CD4-positive, alpha-beta T cell treated with Interleukin-15 for 4 hours (primary cell): ENCODE results near the gene MARF1.
"Not testable (repeated sequence)": the region's sequence is repeated elsewhere in the genome, so short reads cannot be mapped to it uniquely, and the experiment has no call there.

ENCODE experiments used
- DNase-seq: peaks from one replicate; pipeline ENCODE4 v3.0.0-alpha.2; 2020; ENCODE audit warnings: low spot score

The MARF1 gene

DNA sequence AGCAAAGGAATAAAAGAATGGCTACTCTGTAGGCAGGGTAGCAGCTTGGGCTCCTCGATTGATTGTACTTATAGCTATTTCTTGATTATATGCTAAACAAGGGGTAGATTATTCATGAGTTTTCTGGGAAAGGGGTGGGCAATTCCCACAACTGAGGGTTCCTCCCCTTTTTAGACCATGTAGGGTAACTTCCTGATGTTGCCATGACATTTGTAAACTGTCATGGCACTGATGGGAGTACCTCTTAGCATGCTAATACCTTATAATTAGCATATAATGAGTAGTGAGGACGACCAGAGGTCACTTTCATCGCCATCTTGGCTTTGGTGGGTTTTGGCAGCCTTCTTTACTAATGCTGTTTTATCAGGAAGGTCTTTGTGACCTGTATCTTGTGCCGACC lies 72.3 kb downstream of the MARF1 start:
- DNase-seq = not testable (repeated sequence)

DNA sequence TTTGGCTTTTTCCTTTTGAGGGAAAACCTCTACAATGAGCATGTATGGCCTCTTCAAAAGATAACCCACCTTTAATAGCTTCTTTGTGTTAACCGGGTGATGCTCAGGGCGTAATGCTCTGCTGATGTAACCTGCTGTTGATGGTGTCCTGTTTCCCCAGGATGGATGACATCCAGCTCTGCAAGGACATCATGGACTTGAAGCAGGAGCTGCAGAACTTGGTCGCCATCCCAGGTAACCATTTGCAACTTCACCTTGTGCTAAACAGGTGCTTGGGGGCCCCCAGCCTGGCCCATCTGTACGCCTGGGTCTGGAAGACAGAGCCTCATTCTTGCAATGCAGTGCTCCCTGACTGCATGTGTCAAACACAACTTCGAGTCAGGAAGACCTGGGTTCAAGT lies 75.1 kb downstream of the MARF1 start:
- no peak for DNase-seq

DNA sequence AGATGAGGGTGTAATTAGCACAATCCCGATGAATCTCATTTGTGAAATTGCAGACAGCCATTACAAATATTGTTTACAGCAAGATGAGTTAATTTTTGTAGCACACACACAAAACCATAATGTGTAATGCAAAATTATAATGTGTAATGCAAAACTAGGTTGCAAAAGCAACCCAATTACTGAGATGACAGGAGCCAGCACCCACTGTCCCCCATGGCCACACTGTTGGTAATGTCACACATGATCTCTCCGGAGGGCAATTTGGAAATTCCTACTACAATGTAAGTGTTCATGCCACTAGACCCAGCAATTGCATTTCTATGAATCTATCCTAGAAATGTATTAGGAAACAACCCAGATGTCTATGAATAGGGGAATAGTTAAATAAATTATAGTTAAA lies 76.9 kb downstream of the MARF1 start:
- no peak for DNase-seq

GRCh38 chr16:15564604-15565339 lies 78.2 kb downstream of the MARF1 start:
- DNase-seq = no peak

GRCh38 chr16:15559176-15559575 lies 83.8 kb downstream of the MARF1 start:
- DNase-seq = no peak

GRCh38 chr16:15557258-15557657 lies 85.7 kb downstream of the MARF1 start:
- no peak for DNase-seq

DNA sequence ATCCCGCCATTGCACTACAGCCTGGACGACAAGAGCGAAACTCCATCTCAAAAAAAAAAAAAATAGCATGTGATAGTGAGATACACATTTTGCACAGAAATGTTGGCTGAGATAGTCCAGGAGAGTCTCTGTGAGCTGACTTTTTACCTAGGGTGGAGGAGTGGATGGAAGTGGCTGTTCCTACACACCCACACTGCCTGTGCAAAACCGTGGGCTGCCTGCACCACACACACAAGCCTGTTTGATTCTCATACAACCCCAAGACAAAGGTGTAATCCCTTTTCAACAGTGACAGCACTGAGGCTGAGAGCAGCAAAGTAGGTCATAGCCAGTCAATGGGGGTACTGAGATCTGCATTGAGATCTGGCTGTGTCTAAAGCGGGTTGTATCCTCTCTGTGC lies 86.8 kb downstream of the MARF1 start:
- DNase-seq = no peak

DNA sequence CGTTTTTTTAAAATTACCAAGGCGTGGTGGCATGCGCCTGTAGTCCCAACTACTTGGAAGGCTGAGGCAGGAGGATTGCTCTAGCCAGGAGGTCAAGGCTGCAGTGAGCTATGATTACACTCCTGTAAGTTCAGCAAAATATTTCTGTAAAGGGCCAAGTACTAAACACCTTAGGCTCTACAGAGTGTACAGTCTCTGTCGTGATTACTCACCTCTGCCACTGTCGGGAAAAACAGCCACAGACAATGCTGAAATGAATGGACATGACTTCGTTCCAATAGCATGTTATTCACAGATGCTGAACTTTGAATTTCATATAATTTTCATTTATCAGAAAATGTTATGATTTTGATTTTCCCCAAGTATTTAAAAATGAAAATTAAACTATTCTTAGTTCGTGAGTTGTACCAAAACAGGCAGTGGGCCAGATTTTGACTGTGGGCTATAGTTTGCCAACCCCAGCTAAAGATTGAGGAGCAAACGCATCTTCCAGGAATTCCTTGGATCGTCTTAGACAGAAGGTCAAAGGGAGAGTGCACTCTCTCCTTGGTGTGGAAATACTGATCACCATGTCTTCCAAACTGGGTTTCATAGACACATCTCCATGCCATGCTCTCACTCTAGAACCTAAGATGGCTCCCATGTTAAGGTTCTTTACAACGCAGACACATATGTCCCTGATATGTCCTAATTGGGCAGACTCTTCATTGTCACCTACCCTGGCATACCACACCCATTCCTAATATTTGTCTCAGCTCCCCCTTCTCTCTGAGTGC lies 89.5 kb downstream of the MARF1 start:
- no peak for DNase-seq

DNA sequence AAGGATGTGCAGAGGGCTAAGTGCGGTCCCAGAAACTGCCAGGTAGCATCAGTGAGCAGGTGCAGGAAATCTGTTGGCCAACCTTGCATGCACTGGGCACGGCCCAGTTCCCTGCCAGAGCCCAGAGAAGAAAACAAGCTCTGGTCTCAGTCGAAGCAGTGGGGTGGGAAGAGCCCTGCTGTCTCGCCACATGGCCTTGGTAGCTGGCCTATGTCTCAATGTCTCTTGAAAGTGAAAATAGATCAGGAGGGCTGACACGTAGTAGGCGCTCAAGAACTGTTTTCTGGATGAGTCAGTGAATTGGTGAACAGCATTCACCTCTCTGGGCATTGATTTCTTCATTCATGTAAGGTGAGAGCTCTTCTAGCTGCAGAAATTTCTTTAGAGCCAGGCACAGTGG lies 90.4 kb downstream of the MARF1 start:
- no peak for DNase-seq

DNA sequence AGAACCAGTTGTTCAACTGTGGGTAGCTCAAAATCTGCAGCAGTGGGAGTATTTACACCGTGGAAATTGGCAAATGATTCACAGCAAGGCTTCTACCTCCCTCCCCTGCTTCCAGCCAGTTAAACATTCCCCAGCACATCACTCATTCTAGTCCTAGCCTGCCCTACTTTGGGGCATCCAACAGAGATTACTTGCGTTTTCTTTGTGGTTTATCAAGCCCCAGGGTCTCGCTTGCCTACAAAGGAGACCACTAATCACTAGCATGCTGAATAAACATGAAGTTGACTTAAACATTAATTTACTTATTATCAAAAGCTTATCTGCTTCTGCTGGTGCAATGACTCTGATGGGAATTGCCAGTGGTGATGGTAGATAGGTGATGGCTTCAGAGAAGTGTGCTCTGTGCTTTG lies 94.5 kb downstream of the MARF1 start:
- DNase-seq = no peak

- DNase-seq = no peak
Measured at GRCh38 chr16:15547768-15548096, 95.2 kb downstream of the MARF1 start.

GRCh38 chr16:15547072-15547767 lies 95.7 kb downstream of the MARF1 start:
- DNase-seq = not testable (repeated sequence)

GRCh38 chr16:15545544-15545943 lies 97.4 kb downstream of the MARF1 start:
- no peak for DNase-seq

GRCh38 chr16:15544405-15544804 lies 98.5 kb downstream of the MARF1 start:
- DNase-seq = no peak
